NB4 (cell line): ENCODE data around the gene MUC15.

ENCODE experiments used
- CTCF ChIP-seq: IDR thresholded peaks from one replicate; pipeline ENCODE4 v1.5.1; 2012; ENCODE audit warnings: low read depth, low read length
- MYC ChIP-seq: IDR thresholded peaks from 2 replicates; pipeline ENCODE4 v1.6.1; 2011; ENCODE audit warnings: low read depth, low read length
- POLR2A ChIP-seq: IDR thresholded peaks from 2 replicates; pipeline ENCODE4 v1.6.1; 2011; ENCODE audit warnings: mild to moderate bottlenecking; ENCODE audit not compliant: insufficient read length; ENCODE audit errors: extremely low read depth

- TF ChIP-seq CTCF: no peak
- TF ChIP-seq POLR2A: no peak
- TF ChIP-seq MYC: no peak
Observed at GRCh38 chr11:26527685-26528084, 44.4 kb downstream of the MUC15 start.
